Gastroesophageal sphincter (tissue), 4 donors: ENCODE measurements around the gene TMEM221. TPM values are rescaled to one million over a fixed set of nuclear protein-coding genes. Genes with fewer than 3 reads are reported as not detected.
A peak's percentile ranks its signal among the peaks of the same experiment; 100 is the strongest.

Experiments used
- ATAC-seq: fragments of 150-250 bp; one replicate; pipeline ENCODE4 v1.9.1; 2016; ENCODE audit warnings: mild to moderate bottlenecking, moderate library complexity
- H3K27ac ChIP-seq, 4 donors: fragments of 200-600 bp; sonication (generic) in 3 of 4; 1 replicate in 3 of 4; 2 replicates in 1 of 4; pipeline ENCODE4 v1.5.1; 2016 to 2019
- H3K27me3 ChIP-seq: fragments of 200-600 bp; sonication (generic); one replicate; pipeline ENCODE4 v1.5.1; 2019
- H3K36me3 ChIP-seq, 2 donors: fragments of 200-600 bp; sonication (generic); one replicate each; pipeline ENCODE4 v1.5.1; 2019; ENCODE audit warnings: control low read depth in 1 of 2
- H3K4me1 ChIP-seq, 3 donors: fragments of 200-600 bp; sonication (generic); 1 replicate in 2 of 3; 2 replicates in 1 of 3; pipeline ENCODE4 v1.5.1; 2016 to 2019; ENCODE audit warnings: control low read depth in 2 of 3
- H3K4me3 ChIP-seq, 2 donors: fragments of 200-600 bp; sonication (generic); one replicate each; pipeline ENCODE4 v1.5.1; 2019; ENCODE audit warnings: mild to moderate bottlenecking in 1 of 2, moderate library complexity in 1 of 2
- H3K9me3 ChIP-seq, 3 donors: fragments of 200-600 bp; sonication (generic); one replicate each; pipeline ENCODE4 v1.5.1; 2017 to 2019; ENCODE audit warnings: control low read depth in 2 of 3
- CTCF ChIP-seq, 4 experiments: fragments of 200-600 bp in 2 of 4; fragments of 450-650 bp in 2 of 4; sonication (generic) in 1 of 4; IDR thresholded peaks; one replicate each; pipeline ENCODE4 v1.5.1; 2017 to 2019; ENCODE audit warnings: antibody characterized with exemption in 4 of 4, mild to moderate bottlenecking in 2 of 4, moderate library complexity in 2 of 4
- EP300 ChIP-seq: sonication (generic); formaldehyde crosslinking; IDR thresholded peaks from one replicate; pipeline ENCODE4 v1.6.1; 2017; ENCODE audit warnings: antibody characterized with exemption, mild to moderate bottlenecking
- POLR2A ChIP-seq, 2 donors: fragments of 450-650 bp; IDR thresholded peaks; one replicate each; pipeline ENCODE4 v1.6.1; 2017; ENCODE audit warnings: antibody characterized with exemption in 2 of 2, mild to moderate bottlenecking in 2 of 2, moderate library complexity in 1 of 2
- POLR2AphosphoS5 ChIP-seq: sonication (generic); formaldehyde crosslinking; IDR thresholded peaks from one replicate; pipeline ENCODE4 v1.6.1; 2017; ENCODE audit warnings: antibody characterized with exemption
- WGBS, 2 donors: methylation state at CpG; one replicate each; pipeline ENCODE4 v1.1.5; 2018; ENCODE audit warnings: low coverage in 1 of 2; 5-methylcytosine and 5-hydroxymethylcytosine counted together
- total RNA-seq, 4 donors: library from RNA; depleted of rRNA; stranded (reverse); fragments of >200 nt; gene quantifications; one replicate each; pipeline ENCODE4 v1.1.0, GENCODE V29; 2016

The TMEM221 gene
- total RNA-seq, 4 donors from 2014 or later, result 0.46 to 1.3 TPM; not detected in 2

GRCh38 chr19:17394891-17395415, 53.5 kb downstream of the TMEM221 start:
- H3K27me3 ChIP-seq, result peaks cover 76% of the 10 kb centered on the region
- peaks cover 0 to 2% (median 0%) of the 10 kb centered on the region in 3 donors for H3K9me3 ChIP-seq
- H3K36me3 ChIP-seq, result peaks cover 0 to 10% of the 10 kb centered on the region in 2 donors
- H3K4me1 ChIP-seq, result peaks cover 0 to 40% (median 7%) of the 10 kb centered on the region in 3 donors
- no peak for ATAC-seq
- 7 to 22% methylated on average over 2 to 11 of the region's 19 CpGs for WGBS, 2 donors
- TF ChIP-seq POLR2AphosphoS5, result no peak
- no peak for TF ChIP-seq POLR2A (IDR thresholded peaks at IDR 0.05)
- no peak for TF ChIP-seq EP300
- peak in 3 of 4 experiments; percentile 53 to 63 (median 61) for TF ChIP-seq CTCF (IDR thresholded peaks at IDR 0.05)
- no peak overlapping the region for H3K27ac ChIP-seq
- H3K4me3 ChIP-seq, result no peak overlapping the region

GRCh38 chr19:17393914-17394313, 54.6 kb downstream of the TMEM221 start, which contains the start of gene CCDC194:
TSS of gene CCDC194 (minus strand) at chr19:17394196. CDS start at chr19:17394158, 38 bp downstream.
- Histone ChIP-seq H3K27me3 (peaks cover 82% of the 10 kb centered on the region), H3K4me3 (no peak within 1 kb of the TSS), H3K9me3 (peaks cover 0 to 13% (median 0%) of the 10 kb centered on the region in 3 donors), H3K27ac (no peak within 1 kb of the TSS), H3K4me1 (peaks cover 0 to 40% (median 7%) of the 10 kb centered on the region in 3 donors), H3K36me3 (peaks cover 0 to 7% of the 10 kb centered on the region in 2 donors)
- ATAC-seq, result no peak
- TF ChIP-seq EP300 (no peak), POLR2AphosphoS5 (no peak), POLR2A (IDR thresholded peaks at IDR 0.05) (no peak), CTCF (IDR thresholded peaks at IDR 0.05) (no peak)
- no CpG with 5 or more reads among the region's 41 CpGs for WGBS, 2 donors

- WGBS, 2 donors, result 20 to 56% methylated on average over 1 to 2 of the region's 2 CpGs
- Histone ChIP-seq H3K27ac (no peak overlapping the region), H3K27me3 (peaks cover 82% of the 10 kb centered on the region), H3K4me3 (no peak overlapping the region), H3K36me3 (peaks cover 0 to 6% of the 10 kb centered on the region in 2 donors), H3K9me3 (peaks cover 0 to 15% (median 0%) of the 10 kb centered on the region in 3 donors), H3K4me1 (peaks cover 0 to 40% (median 7%) of the 10 kb centered on the region in 3 donors)
- no peak for ATAC-seq
- TF ChIP-seq POLR2A (IDR thresholded peaks at IDR 0.05) (no peak), CTCF (IDR thresholded peaks at IDR 0.05) (no peak), POLR2AphosphoS5 (no peak)
These were observed 55.5 kb downstream of the TMEM221 start for GRCh38 chr19:17393002-17393401.

GRCh38 chr19:17391371-17392151, 56.9 kb downstream of the TMEM221 start:
- WGBS, 2 donors, result 4 to 6% methylated on average over 4 to 15 of the region's 26 CpGs
- H3K36me3 ChIP-seq, result no peaks in the 10 kb centered on the region
- H3K9me3 ChIP-seq, result peaks cover 0 to 15% (median 0%) of the 10 kb centered on the region in 3 donors
- peaks cover 0 to 40% (median 7%) of the 10 kb centered on the region in 3 donors for H3K4me1 ChIP-seq
- H3K27me3 ChIP-seq, result peaks cover 70% of the 10 kb centered on the region
- no peak for ATAC-seq
- peak overlapping the region in 1 of 2 donors; percentile 49 for H3K4me3 ChIP-seq
- TF ChIP-seq POLR2AphosphoS5 (no peak), EP300 (no peak), CTCF (IDR thresholded peaks at IDR 0.05) (no peak), POLR2A (IDR thresholded peaks at IDR 0.05) (no peak)
- no peak overlapping the region for H3K27ac ChIP-seq
